Measurements from ENCODE around the gene TMEM169. TPM values are rescaled to one million over a fixed set of nuclear protein-coding genes. Genes with fewer than 3 reads are reported as not detected.

TMEM169 gene
- total RNA-seq, 1 donor from 2014 or later, result 19.4 TPM

DNA sequence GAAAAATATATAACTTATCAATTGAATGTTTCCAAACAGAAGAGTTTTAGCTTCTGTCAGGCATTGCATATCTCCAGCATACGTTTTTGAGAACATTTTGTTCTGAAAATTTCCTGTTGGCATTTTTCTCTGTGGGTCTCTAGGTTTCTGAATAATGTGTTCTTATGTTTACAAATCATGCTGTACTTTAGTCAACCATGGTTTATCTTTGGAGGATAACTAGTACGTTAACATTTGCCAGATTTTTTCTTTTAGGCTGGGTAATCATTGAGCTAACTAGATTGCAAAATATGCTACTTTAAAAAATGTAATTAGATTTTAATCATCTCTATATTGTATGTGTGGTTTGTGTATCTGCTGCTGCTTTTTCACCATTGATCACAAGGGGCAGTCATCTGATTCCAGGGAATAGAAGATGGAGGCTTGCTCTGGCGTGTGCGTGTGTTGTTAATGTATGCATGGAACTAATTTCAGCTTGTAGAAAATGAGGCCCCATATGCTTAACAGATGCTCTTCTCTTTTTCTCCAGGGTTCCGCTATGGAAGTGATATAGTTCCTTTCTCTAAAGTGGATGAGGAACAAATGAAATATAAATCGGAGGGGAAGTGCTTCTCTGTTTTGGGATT lies 48.7 kb downstream of the TMEM169 start:
- no peak for DNase-seq (ENCODE audit: low read depth)

DNA sequence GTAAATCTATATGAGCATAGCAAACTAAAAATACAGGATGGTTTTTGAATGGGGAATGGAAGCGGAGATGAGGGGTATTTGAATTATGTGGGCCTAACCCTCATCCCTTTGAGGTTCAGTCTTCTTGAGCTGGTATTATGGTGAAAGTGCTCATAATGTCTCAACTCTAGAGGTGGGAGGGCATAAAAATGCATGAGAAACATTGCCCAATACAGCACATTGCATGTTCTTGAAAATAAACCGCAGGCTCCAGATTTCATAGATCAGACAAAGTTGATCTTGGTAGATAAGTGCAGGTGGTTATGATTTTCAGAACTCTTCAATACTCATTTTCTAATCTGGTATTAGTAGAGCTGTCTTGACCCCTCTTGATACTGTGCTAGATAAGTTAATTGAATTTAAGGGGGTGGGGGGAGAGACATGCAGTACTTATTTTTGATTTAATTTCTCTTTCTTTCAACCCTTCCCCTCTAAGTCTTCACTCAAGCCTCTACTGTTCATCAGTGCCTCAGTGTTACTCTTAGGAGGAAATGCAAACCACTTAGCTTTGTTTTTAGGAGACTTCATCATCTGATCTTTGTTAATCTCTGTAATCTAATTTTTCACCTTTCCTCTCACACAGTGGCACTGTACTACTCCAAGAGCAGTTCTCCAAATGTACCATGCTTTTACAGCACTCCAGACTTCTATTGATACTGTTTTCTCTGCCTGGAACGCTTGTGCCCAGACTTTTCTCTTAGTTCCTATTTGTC lies 49.6 kb downstream of the TMEM169 start:
- DNase-seq (ENCODE audit: low read depth), result no peak

GRCh38 chr2:216132585-216132984 lies 50.9 kb downstream of the TMEM169 start:
- no peak for DNase-seq (ENCODE audit: low read depth)

- no peak for DNase-seq (ENCODE audit: low read depth)
Measured at GRCh38 chr2:216133397-216133796, 51.7 kb downstream of the TMEM169 start.

DNA sequence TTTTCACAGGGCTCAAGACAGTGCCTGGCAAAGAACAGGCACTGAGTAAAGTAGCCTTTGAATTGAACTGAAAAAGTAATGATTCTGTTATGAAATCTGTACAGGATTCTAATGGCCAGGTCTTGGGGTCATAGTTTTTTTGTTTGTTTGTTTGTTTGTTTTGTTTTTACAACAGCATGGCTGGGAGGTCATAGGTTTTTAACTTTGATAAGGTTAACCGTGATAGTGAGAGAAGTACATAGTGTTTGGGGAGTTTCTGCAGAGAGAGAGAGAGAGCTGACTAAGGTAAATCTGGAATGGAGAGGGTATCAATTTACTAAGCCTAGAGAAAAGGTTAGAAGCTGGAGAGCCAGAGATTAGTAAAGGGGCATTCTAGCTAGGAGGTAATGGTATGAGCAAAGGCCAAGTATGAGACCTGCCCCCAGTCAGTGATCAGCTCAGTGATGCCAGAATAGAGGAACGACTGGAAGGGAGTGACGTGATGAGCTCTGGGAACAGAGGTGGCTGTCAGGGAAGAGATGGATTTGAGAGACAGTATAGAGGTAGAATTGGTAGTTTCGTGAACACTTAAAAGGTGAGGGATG lies 53.3 kb downstream of the TMEM169 start:
- DNase-seq (ENCODE audit: low read depth), result no peak

DNA sequence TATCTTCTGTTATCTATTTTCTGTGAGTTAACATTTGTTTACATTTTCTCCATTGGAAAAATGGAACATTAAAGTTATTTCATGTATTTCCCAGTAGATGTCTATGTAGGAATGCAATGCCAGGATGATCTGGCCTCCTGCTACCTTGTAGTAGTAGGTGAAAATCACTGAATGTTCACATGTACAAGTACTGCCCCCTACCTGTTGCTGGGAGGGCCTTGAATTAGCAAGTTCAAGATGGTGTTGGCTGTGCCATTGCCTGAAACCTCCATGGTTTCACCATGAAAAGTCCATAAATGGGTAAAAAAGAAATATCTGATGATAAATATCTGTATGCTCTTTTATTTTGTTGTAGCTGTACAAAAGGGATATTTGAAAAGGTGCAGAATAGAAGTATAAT lies 58.2 kb downstream of the TMEM169 start:
- DNase-seq (ENCODE audit: low read depth), result no peak

DNA sequence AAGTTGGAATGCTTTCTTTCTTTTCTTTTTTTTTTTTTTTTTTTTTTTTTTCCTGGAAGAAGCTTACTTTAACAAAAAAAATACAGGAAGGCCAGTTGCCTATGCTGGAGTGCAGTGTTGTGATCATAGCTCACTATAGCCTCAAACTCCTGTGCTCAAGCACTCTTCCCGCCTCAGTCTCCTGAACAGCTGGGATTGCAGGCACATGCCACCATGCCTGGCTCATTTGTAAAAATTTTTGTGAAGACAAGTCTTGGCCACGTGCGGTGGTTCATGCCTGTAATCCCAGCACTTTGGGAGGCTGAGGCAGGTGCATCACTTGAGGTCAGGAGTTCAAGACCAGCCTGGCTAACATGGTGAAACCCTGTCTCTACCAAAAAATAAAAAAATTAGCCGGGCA lies 59.8 kb downstream of the TMEM169 start:
- peak; percentile 70 for DNase-seq (ENCODE audit: low read depth)

DNA sequence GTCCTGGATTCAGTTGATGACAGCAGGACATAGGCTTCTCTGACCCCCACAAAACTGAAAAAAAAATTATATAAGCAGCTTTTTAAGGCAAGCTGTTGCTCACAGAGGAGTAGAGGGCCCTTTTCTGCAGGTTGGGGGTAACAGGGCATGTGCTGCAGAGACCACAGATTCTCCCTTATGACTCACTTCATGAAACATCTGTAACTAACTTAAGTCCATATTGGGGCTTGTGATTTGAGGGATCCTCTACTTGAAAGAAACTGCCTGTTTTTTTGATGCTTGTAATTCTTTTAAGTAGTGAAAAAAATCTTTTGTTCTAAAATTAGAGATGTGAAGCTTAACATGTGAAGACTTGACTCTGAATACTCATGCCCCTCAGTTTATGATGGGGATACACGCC lies 60.8 kb downstream of the TMEM169 start:
- DNase-seq (ENCODE audit: low read depth), result peak; percentile 59

DNA sequence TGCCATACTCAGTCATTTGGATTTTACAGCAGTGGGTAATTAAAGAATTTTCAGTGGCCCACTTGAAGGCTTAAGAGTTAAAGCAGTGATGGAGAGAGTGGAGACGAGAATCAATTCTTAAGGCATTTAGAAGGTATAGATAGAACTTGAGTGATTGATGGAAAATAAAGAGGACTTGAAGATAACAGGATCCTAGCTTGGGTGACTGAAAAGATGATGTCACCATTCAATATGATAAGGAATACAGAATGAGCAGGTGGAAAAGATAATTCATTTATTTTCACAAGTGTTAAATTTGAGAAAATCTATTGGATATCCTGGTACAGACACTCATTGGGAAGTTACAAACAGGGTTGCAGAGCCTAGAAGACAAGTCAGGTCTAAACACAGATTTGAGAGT lies 62.7 kb downstream of the TMEM169 start:
- no peak for DNase-seq (ENCODE audit: low read depth)

- DNase-seq (ENCODE audit: low read depth), result no peak
Measured at GRCh38 chr2:216144857-216145256, 63.1 kb downstream of the TMEM169 start.

GRCh38 chr2:216146573-216146972 lies 64.9 kb downstream of the TMEM169 start:
- no peak for DNase-seq (ENCODE audit: low read depth)

- DNase-seq (ENCODE audit: low read depth), result peak; percentile 48
Measured at GRCh38 chr2:216147172-216148131, 65.7 kb downstream of the TMEM169 start.

GRCh38 chr2:216148983-216149382 lies 67.3 kb downstream of the TMEM169 start:
- DNase-seq (ENCODE audit: low read depth), result no peak

DNA sequence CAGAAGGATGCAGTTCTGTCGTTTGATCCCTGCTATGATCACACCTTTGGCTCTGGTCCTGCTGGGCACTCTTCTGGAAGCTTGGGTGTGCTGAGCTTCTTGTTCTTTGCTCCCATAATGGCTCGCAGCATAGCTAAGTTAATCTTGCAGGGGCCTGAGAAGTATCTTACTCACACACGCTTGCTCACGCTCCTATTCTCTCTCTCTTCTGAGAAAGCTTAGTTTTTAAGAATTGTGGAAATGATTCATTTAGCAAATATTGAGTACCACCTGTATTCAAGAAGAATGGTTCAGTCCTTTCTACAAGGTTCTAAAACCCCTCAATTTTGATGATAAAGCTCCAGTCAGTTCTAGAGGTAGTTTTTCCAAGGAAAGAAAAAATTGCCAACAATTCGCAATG lies 68.0 kb downstream of the TMEM169 start:
- DNase-seq (ENCODE audit: low read depth), result no peak

- DNase-seq (ENCODE audit: low read depth), result no peak
Measured at GRCh38 chr2:216151313-216152025, 69.8 kb downstream of the TMEM169 start.

Other genes with a start within 250 kb of the TMEM169 start
- gene MREG, start 68.4 kb upstream of the TMEM169 start, total RNA-seq, result 28.9 and 31.6 TPM in 2 replicates
- 12.3 and 13.7 TPM in 2 replicates for gene PECR, start 110 bp upstream of the TMEM169 start, total RNA-seq
- gene XRCC5, start 27.4 kb downstream of the TMEM169 start, total RNA-seq, result 278 and 290 TPM in 2 replicates